HepG2 (cell line): ENCODE measurements around the gene IL18. TPM values are rescaled to one million over a fixed set of nuclear protein-coding genes. Genes with fewer than 3 reads are reported as not detected.

Experiments
- ATAC-seq: fragments of 200-7000 bp; cut with Tn5 transposase; 3 replicates; pipeline ENCODE4 v1.9.1; 2020; ENCODE audit warnings: mild to moderate bottlenecking, moderate library complexity
- BruUV-seq: library from RNA; stranded (reverse); fragments of 400-500 nt; replicated peaks from 2 replicates; lab custom pipeline; 2021; lab: Mats Ljungman, UMichigan
- CTCF ChIA-PET: fragments of 300-600 bp; formaldehyde crosslinking; extraction: SDS; loops from one replicate; lab custom pipeline; 2021; ENCODE audit warnings: low total read pairs, inconsistent platforms, low intra/inter-chr PET ratio; lab: Yijun Ruan, JAX
- POLR2A ChIA-PET: fragments of 350-600 bp; sonication (Branson Sonifier 250); formaldehyde crosslinking; loops from one replicate; lab custom pipeline; 2020; ENCODE audit warnings: antibody characterized with exemption, inconsistent platforms; lab: Yijun Ruan, JAX
- DNase-seq: peaks from one replicate; pipeline ENCODE4 v3.0.0-alpha.2; 2015; ENCODE audit warnings: low spot score
- FAIRE-seq: peaks from 3 replicates; lab custom pipeline; 2011; peaks lifted over from hg19 to GRCh38; lab: Jason Lieb, UNC
- H2AFZ ChIP-seq: one replicate; pipeline ENCODE4 v1.6.1; 2011; ENCODE audit warnings: low read length, inconsistent platforms
- H3K27ac ChIP-seq: fragments of 300-600 bp; 3 replicates; pipeline ENCODE4 v1.8.0; 2011; ENCODE audit warnings: mixed run types, mild to moderate bottlenecking, mixed read lengths, low read length, inconsistent platforms; ENCODE audit not compliant: insufficient read depth; ENCODE audit errors: extremely low read length
- H3K27me3 ChIP-seq, 2 experiments: fragments of 200-600 bp in 1 of 2; 2 replicates in 1 of 2; 3 replicates in 1 of 2; pipeline versions ENCODE4 v1.6.0 to v1.8.0; 2011; ENCODE audit warnings: low read length in 2 of 2, mild to moderate bottlenecking in 2 of 2, moderate library complexity in 2 of 2, inconsistent platforms in 1 of 2; ENCODE audit not compliant: insufficient read depth in 2 of 2, control insufficient read depth in 1 of 2
- H3K36me3 ChIP-seq, 2 experiments: fragments of 200-600 bp in 1 of 2; replicated peaks in 1 of 2; 2 replicates in 1 of 2; 3 replicates in 1 of 2; pipeline versions ENCODE4 v1.5.1 to v1.8.0; 2011; ENCODE audit warnings: low read length in 2 of 2, inconsistent platforms in 1 of 2; ENCODE audit not compliant: insufficient read depth in 2 of 2, control insufficient read depth in 1 of 2
- H3K4me1 ChIP-seq: 2 replicates; pipeline ENCODE4 v1.5.1; 2012; ENCODE audit warnings: low read length, inconsistent platforms; ENCODE audit not compliant: insufficient read depth
- H3K4me2 ChIP-seq: 2 replicates; pipeline ENCODE4 v1.6.0; 2011; ENCODE audit warnings: low read depth, low read length, inconsistent platforms
- H3K4me3 ChIP-seq, 3 experiments: fragments of 200-600 bp in 1 of 3; sonication (generic), shearing (Covaris generic) in 1 of 3; replicated peaks in 1 of 3; 2 replicates each; pipeline ENCODE4 v1.5.1; 2011 to 2016; ENCODE audit warnings: low read length in 3 of 3, inconsistent platforms in 2 of 3, low read depth in 2 of 3, mild to moderate bottlenecking in 2 of 3, control low read depth in 1 of 3, mixed read lengths in 1 of 3; ENCODE audit not compliant: insufficient read depth in 1 of 3
- H3K79me2 ChIP-seq: one replicate; pipeline ENCODE4 v1.6.1; 2011; ENCODE audit warnings: low read length, inconsistent platforms; ENCODE audit not compliant: insufficient read depth
- H3K9ac ChIP-seq: 2 replicates; pipeline ENCODE4 v1.6.0; 2011; ENCODE audit warnings: mild to moderate bottlenecking, low read depth, low read length, inconsistent platforms; ENCODE audit not compliant: insufficient read depth
- H3K9me3 ChIP-seq: 2 replicates; pipeline ENCODE4 v1.5.1; 2012; ENCODE audit warnings: mild to moderate bottlenecking, low read length
- H4K20me1 ChIP-seq: 2 replicates; pipeline ENCODE4 v1.6.0; 2011; ENCODE audit warnings: inconsistent platforms, mild to moderate bottlenecking, low read length, moderate library complexity; ENCODE audit not compliant: insufficient read depth
- MZF1 ChIP-seq: sonication (generic); formaldehyde crosslinking; IDR thresholded peaks from 2 replicates; pipeline ENCODE4 v1.8.1; 2023; ENCODE audit warnings: mild to moderate bottlenecking, missing genetic modification reagents, borderline replicate concordance
- NAIF1 ChIP-seq: sonication (generic); formaldehyde crosslinking; IDR thresholded peaks from 2 replicates; pipeline ENCODE4 v1.5.0; 2020; ENCODE audit warnings: mild to moderate bottlenecking, missing genetic modification reagents, borderline replicate concordance
- TGIF2 ChIP-seq: IDR thresholded peaks from 2 replicates; pipeline ENCODE4 v1.6.1; 2016; ENCODE audit warnings: control low read depth, missing compliant biosample characterization
- ZMYM2 ChIP-seq: sonication (generic); formaldehyde crosslinking; IDR thresholded peaks from 2 replicates; pipeline ENCODE4 v1.8.0; 2022; ENCODE audit warnings: mild to moderate bottlenecking, missing genetic modification reagents
- ZNF17 ChIP-seq: sonication (generic); formaldehyde crosslinking; IDR thresholded peaks from 2 replicates; pipeline ENCODE4 v1.5.0; 2020; ENCODE audit warnings: mild to moderate bottlenecking, missing genetic modification reagents
- ZNF260 ChIP-seq: sonication (generic); formaldehyde crosslinking; IDR thresholded peaks from 2 replicates; pipeline ENCODE4 v1.4.0; 2020; ENCODE audit warnings: missing genetic modification reagents, low read depth, mild to moderate bottlenecking, borderline replicate concordance
- ZNF382 ChIP-seq: sonication (generic); formaldehyde crosslinking; IDR thresholded peaks from 2 replicates; pipeline ENCODE4 v1.5.0; 2020; ENCODE audit warnings: missing genetic modification reagents, mild to moderate bottlenecking, borderline replicate concordance
- ZNF432 ChIP-seq: sonication (generic); formaldehyde crosslinking; IDR thresholded peaks from 2 replicates; pipeline ENCODE4 v1.5.0; 2020; ENCODE audit warnings: missing genetic modification reagents, mild to moderate bottlenecking, borderline replicate concordance
- ZNF720 ChIP-seq: sonication (generic); formaldehyde crosslinking; IDR thresholded peaks from 2 replicates; pipeline ENCODE4 v1.4.0; 2020; ENCODE audit warnings: missing genetic modification reagents
- WGBS: methylation state at CpG from one replicate; pipeline ENCODE4 v1.1.6; 2017; ENCODE audit warnings: low lambda C conversion rate; 5-methylcytosine and 5-hydroxymethylcytosine counted together
- in situ Hi-C: cut with HindIII; loops from 2 replicates; pipeline ENCODE4 v1.10.0; 2017; ENCODE audit warnings: low pct_unique_long_range_greater_than_20kb; ENCODE audit not compliant: extremely low pct_ligation_motif_present
- intact Hi-C: fragments of 100-400 bp; cut with micrococcal nuclease; formaldehyde crosslinking; loops from one replicate; pipeline ENCODE4 v1.10.0; 2022; ENCODE audit not compliant: unreplicated experiment
- polyA plus RNA-seq, 8 experiments: library from polyadenylated mRNA; depleted of rRNA in 3 of 8; stranded (reverse) in 7 of 8; unstranded in 1 of 8; fragments of >200 nt; fragmentation: Illumina TruSeq in 4 of 8; extraction: Trizol in 4 of 8; gene quantifications; 2 replicates each; pipeline versions ENCODE4 v1.2.1 to v1.2.3, GENCODE V29; 2011 to 2016; ENCODE audit warnings: low read depth in 4 of 8, missing spikeins in 1 of 8, mixed read lengths in 1 of 8; ENCODE audit not compliant: insufficient read depth in 1 of 8
- total RNA-seq, 5 experiments: library from RNA; depleted of rRNA; stranded (reverse); fragments of >200 nt; fragmentation: Illumina TruSeq; extraction: Trizol; gene quantifications; 2 replicates each; pipeline ENCODE4 v1.2.3, GENCODE V29; 2016; ENCODE audit warnings: low read depth in 1 of 5
- TF ChIP-seq, protein P1 (sequence below): sonication (generic); formaldehyde crosslinking; IDR thresholded peaks from 2 replicates; pipeline ENCODE4 v1.4.0; 2020; ENCODE audit warnings: missing genetic modification reagents

IL18 gene
- total and polyA plus RNA-seq, 2 of the 13 experiments (the other 11 are each of a cell fraction or from before 2014, with no cell fraction given), result 0.89 to 2.7 TPM

DNA sequence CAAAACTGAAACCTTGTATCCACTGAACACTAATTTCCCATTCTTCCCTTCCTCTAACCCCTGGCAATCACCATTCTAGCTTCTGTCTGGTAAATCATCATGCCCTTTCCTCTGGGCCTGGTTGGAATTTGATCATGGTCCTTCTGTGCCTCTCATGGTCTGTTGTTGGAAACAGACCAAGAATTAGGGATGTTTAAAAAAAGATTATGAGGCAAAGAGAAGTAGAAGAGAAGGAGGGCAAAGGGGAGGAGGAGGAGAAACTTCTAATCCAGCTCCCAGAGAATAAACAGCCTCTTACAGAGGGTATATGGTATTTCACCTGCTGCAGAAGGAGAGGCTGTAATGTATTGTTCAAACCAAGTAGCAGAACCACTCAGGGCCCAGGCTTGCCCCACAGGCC is 22.0 kb upstream of the IL18 start (continued):
- TF ChIP-seq ZMYM2 (CRISPR knock-in tag), result no peak
- no peak for TF ChIP-seq ZNF17
- TF ChIP-seq TGIF2, result no peak

DNA sequence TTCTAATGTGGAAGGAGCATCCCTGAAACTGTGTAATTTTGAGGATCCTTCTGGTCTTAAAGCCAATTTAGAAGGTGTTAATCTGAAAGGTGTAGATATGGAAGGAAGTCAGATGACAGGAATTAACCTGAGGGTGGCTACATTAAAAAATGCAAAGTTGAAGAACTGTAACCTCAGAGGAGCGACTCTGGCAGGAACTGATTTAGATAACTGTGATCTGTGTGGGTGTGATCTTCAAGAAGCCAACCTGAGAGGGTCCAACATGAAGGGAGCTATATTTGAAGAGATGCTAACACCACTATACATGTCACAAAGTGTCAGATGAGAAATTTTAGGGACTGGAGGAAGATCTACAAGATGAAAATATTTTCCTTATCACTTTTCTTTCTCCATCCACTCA is 19.0 kb upstream of the IL18 start:
- FAIRE-seq, result no peak
- Histone ChIP-seq H3K9me3 (no peaks in the 10 kb centered on the region), H2AFZ (no peak overlapping the region), H3K27me3 (no peaks in the 10 kb centered on the region; a peak in 1 of 5 replicates), H3K4me2 (no peak overlapping the region), H3K27ac (no peak overlapping the region), H3K9ac (no peak overlapping the region), H3K79me2 (no peaks in the 10 kb centered on the region), H3K36me3 (no peaks in the 10 kb centered on the region), H3K4me3 (no peak overlapping the region), H4K20me1 (no peaks in the 10 kb centered on the region), H3K4me1 (no peaks in the 10 kb centered on the region)
- TF ChIP-seq ZNF432 (CRISPR knock-in tag) (no peak), ZNF260 (CRISPR knock-in tag) (no peak), MZF1 (CRISPR knock-in tag) (no peak), NAIF1 (no peak), ZNF382 (CRISPR knock-in tag) (no peak), ZNF720 (CRISPR knock-in tag) (no peak)
- TF ChIP-seq, protein P1, sequence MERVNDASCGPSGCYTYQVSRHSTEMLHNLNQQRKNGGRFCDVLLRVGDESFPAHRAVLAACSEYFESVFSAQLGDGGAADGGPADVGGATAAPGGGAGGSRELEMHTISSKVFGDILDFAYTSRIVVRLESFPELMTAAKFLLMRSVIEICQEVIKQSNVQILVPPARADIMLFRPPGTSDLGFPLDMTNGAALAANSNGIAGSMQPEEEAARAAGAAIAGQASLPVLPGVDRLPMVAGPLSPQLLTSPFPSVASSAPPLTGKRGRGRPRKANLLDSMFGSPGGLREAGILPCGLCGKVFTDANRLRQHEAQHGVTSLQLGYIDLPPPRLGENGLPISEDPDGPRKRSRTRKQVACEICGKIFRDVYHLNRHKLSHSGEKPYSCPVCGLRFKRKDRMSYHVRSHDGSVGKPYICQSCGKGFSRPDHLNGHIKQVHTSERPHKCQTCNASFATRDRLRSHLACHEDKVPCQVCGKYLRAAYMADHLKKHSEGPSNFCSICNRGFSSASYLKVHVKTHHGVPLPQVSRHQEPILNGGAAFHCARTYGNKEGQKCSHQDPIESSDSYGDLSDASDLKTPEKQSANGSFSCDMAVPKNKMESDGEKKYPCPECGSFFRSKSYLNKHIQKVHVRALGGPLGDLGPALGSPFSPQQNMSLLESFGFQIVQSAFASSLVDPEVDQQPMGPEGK (CRISPR knock-in tag), result no peak
- intact Hi-C loops, result no loop called here
- no peak for ATAC-seq
- no peak for DNase-seq
- CTCF ChIA-PET, result no interaction called here
- 37% methylated on average over 1 of the region's 1 CpG for WGBS
- POLR2A ChIA-PET, result no interaction called here
- BruUV-seq, result no TSS peak
- in situ Hi-C loops, result no loop called here
